Cortex of kidney (tissue), 1 donor: ENCODE results near the gene UGT1A5.
"Not testable (repeated sequence)": the region's sequence is repeated elsewhere in the genome, so short reads cannot be mapped to it uniquely, and the experiment has no call there.

Experiments
- DNase-seq: peaks from one replicate; lab custom pipeline; 2025; lab: John Stamatoyannopoulos, UW

UGT1A5 gene

GRCh38 chr2:233693963-233694362 lies 18.7 kb upstream of the UGT1A5 start:
- DNase-seq, result no peak

GRCh38 chr2:233698740-233699139 lies 14.0 kb upstream of the UGT1A5 start:
- no peak for DNase-seq

GRCh38 chr2:233699424-233700027 lies 13.2 kb upstream of the UGT1A5 start:
- no peak for DNase-seq

GRCh38 chr2:233700028-233700635 lies 12.6 kb upstream of the UGT1A5 start:
- no peak for DNase-seq

GRCh38 chr2:233700842-233701241 lies 11.9 kb upstream of the UGT1A5 start:
- not testable (repeated sequence) for DNase-seq

- no peak for DNase-seq
Observed at GRCh38 chr2:233702238-233702637, 10.5 kb upstream of the UGT1A5 start.

GRCh38 chr2:233705911-233706506 lies 6.7 kb upstream of the UGT1A5 start:
- DNase-seq, result no peak

- no peak for DNase-seq
Observed at GRCh38 chr2:233706720-233707119, 6.0 kb upstream of the UGT1A5 start.

GRCh38 chr2:233707940-233708644 lies 4.6 kb upstream of the UGT1A5 start:
- DNase-seq, result no peak

- DNase-seq, result no peak
Observed at GRCh38 chr2:233708942-233709341, 3.8 kb upstream of the UGT1A5 start.

GRCh38 chr2:233711312-233712008 lies 1.2 kb upstream of the UGT1A5 start:
- DNase-seq, result no peak

GRCh38 chr2:233713262-233713615 lies 532 bp downstream of the UGT1A5 start:
- no peak for DNase-seq

GRCh38 chr2:233714121-233714520 lies 1.4 kb downstream of the UGT1A5 start:
- no peak for DNase-seq

- DNase-seq, result no peak
Observed at GRCh38 chr2:233718552-233718951, 5.8 kb downstream of the UGT1A5 start, which contains the start of gene UGT1A4. TSS of gene UGT1A4 (plus strand) at chr2:233718736. CDS start at chr2:233718821, 85 bp downstream.

- no peak for DNase-seq
Observed at GRCh38 chr2:233728723-233729301, 16.1 kb downstream of the UGT1A5 start, which contains the start of gene UGT1A3. TSS of gene UGT1A3 (plus strand) at chr2:233729042. CDS start at chr2:233729127, 85 bp downstream.

GRCh38 chr2:233736868-233737653 lies 24.4 kb downstream of the UGT1A5 start:
- DNase-seq, result not testable (repeated sequence)

- no peak for DNase-seq
Observed at GRCh38 chr2:233740870-233741269, 28.2 kb downstream of the UGT1A5 start.

GRCh38 chr2:233743464-233744259 lies 31.0 kb downstream of the UGT1A5 start:
- no peak for DNase-seq

GRCh38 chr2:233745073-233745755 lies 32.5 kb downstream of the UGT1A5 start:
- no peak for DNase-seq

- not testable (repeated sequence) for DNase-seq
Observed at GRCh38 chr2:233745838-233746237, 33.1 kb downstream of the UGT1A5 start.
